ENCODE measurements around the gene TAGLN. TPM values are rescaled to one million over a fixed set of nuclear protein-coding genes. Genes with fewer than 3 reads are reported as not detected.

TAGLN gene
- polyA plus RNA-seq, 3 donors: 124 to 132 (median 129) TPM

GRCh38 chr11:117229411-117229810 is 30.2 kb downstream of the TAGLN start:
- no peak for DNase-seq (ENCODE audit: low read depth in 3 of 3, low spot score in 2 of 3)

- DNase-seq (ENCODE audit: low read depth in 3 of 3, low spot score in 2 of 3): no peak
Observed at GRCh38 chr11:117229931-117230285, 30.7 kb downstream of the TAGLN start.

GRCh38 chr11:117230286-117230961 is 31.3 kb downstream of the TAGLN start:
- no peak for DNase-seq (ENCODE audit: low read depth in 3 of 3, low spot score in 2 of 3)

GRCh38 chr11:117230999-117231841 is 32.0 kb downstream of the TAGLN start:
- DNase-seq (ENCODE audit: low read depth in 3 of 3, low spot score in 2 of 3): no peak

- no peak for DNase-seq (ENCODE audit: low read depth in 3 of 3, low spot score in 2 of 3)
Observed at GRCh38 chr11:117231842-117232091, 32.6 kb downstream of the TAGLN start, which contains the start of gene PCSK7. Gene PCSK7 (minus strand): TSS chr11:117232073. CDS start chr11:117229844, 2,229 bp downstream.

GRCh38 chr11:117232092-117232878 is 33.1 kb downstream of the TAGLN start, which contains the start of gene RNF214:
Gene RNF214 (plus strand): TSS chr11:117232671. CDS start chr11:117234273, 1,602 bp downstream.
- DNase-seq (ENCODE audit: low read depth in 3 of 3, low spot score in 2 of 3): peak in 2 of 3 donors; percentile 80

GRCh38 chr11:117232911-117233409 is 33.8 kb downstream of the TAGLN start:
- DNase-seq (ENCODE audit: low read depth in 3 of 3, low spot score in 2 of 3): no peak

GRCh38 chr11:117238221-117238620 is 39.1 kb downstream of the TAGLN start:
- DNase-seq (ENCODE audit: low read depth in 3 of 3, low spot score in 2 of 3): no peak

- no peak for DNase-seq (ENCODE audit: low read depth in 3 of 3, low spot score in 2 of 3)
Observed at GRCh38 chr11:117239295-117239694, 40.1 kb downstream of the TAGLN start.

- no peak for DNase-seq (ENCODE audit: low read depth in 3 of 3, low spot score in 2 of 3)
Observed at GRCh38 chr11:117248341-117248740, 49.2 kb downstream of the TAGLN start.

GRCh38 chr11:117249571-117249970 is 50.4 kb downstream of the TAGLN start:
- no peak for DNase-seq (ENCODE audit: low read depth in 3 of 3, low spot score in 2 of 3)

- DNase-seq (ENCODE audit: low read depth in 3 of 3, low spot score in 2 of 3): no peak
Observed at GRCh38 chr11:117251506-117251905, 52.3 kb downstream of the TAGLN start.

GRCh38 chr11:117255966-117256365 is 56.8 kb downstream of the TAGLN start:
- no peak for DNase-seq (ENCODE audit: low read depth in 3 of 3, low spot score in 2 of 3)

GRCh38 chr11:117256573-117256972 is 57.4 kb downstream of the TAGLN start:
- DNase-seq (ENCODE audit: low read depth in 3 of 3, low spot score in 2 of 3): no peak

Other genes with a start within 250 kb of the TAGLN start
- gene SIK3, start 100.9 kb upstream of the TAGLN start, polyA plus RNA-seq (ENCODE audit: insufficient read length in 3 of 3): 10 to 100 TPM; 30.8 to 31.9 (median 31.5) TPM
- 10 to 100 TPM; 76.5 to 82.9 (median 81.0) TPM for gene PAFAH1B2, start 55.1 kb upstream of the TAGLN start, polyA plus RNA-seq (ENCODE audit: insufficient read length in 3 of 3)
- gene SIDT2, start 20.6 kb upstream of the TAGLN start, polyA plus RNA-seq (ENCODE audit: insufficient read length in 3 of 3): 10 to 100 TPM; 35.0 to 38.6 (median 38.5) TPM
- 10 to 100 TPM; 18.5 to 20.1 (median 19.2) TPM for gene PCSK7, start 32.7 kb downstream of the TAGLN start, polyA plus RNA-seq (ENCODE audit: insufficient read length in 3 of 3)
- gene RNF214, start 33.3 kb downstream of the TAGLN start, polyA plus RNA-seq (ENCODE audit: insufficient read length in 3 of 3): 10 to 100 TPM; 29.7 to 33.1 (median 31.7) TPM
- 10 to 100 TPM; 17.3 to 17.6 (median 17.5) TPM for gene BACE1-AS, start 92.0 kb downstream of the TAGLN start, polyA plus RNA-seq (ENCODE audit: insufficient read length in 3 of 3)
- gene BACE1, start 116.9 kb downstream of the TAGLN start, polyA plus RNA-seq (ENCODE audit: insufficient read length in 3 of 3): 10 to 100 TPM; 56.9 to 61.3 (median 58.5) TPM
- gene CEP164, start 128.5 kb downstream of the TAGLN start, polyA plus RNA-seq (ENCODE audit: insufficient read length in 3 of 3): 10 to 100 TPM; 19.6 to 22.9 (median 22.1) TPM